ENCODE measurements around the gene HECW1.

The HECW1 gene

GRCh38 chr7:43385309-43385680, 272.8 kb downstream of the HECW1 start:
- DNase-seq: no peak

DNA sequence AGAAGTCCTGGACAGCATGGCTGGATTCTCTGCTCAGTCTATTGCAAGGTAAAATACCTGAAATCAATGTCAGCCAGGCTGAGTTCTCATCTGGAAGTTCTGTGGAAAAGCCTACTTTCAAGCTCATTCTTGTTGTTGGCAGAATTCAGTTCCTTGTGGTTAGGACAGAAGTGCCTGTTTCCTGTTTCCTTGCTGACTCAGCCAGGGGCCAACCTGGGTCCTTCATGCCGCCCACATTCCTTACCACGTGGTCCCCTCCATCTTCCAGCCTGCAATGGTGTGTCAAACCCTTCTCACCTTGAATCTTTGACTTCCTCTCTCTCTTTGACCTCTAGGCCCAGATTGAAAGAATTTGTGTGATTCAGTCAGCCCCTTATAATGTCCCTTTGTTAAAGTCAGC, 273.4 kb downstream of the HECW1 start:
- no peak for DNase-seq

DNA sequence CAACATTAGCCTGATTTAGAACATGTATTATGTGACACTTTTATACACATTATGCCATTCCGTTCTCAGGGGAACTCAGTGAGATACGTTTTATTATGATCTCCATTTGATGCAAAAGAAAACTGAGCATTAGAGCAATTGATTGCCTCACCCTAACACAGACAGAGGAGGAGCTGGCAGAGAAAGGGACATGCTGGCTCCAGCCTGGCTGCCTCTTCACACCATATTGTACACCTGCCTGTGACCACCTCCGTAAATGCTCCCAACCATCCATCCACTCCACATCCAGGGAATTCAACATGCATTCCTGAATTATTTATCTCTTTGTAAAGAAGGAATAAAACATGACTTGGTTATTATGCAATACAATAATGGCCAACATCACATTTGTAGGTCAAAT, 275.5 kb downstream of the HECW1 start:
- no peak for DNase-seq

- no peak for DNase-seq
Measured at GRCh38 chr7:43390576-43390975, 278.1 kb downstream of the HECW1 start.

DNA sequence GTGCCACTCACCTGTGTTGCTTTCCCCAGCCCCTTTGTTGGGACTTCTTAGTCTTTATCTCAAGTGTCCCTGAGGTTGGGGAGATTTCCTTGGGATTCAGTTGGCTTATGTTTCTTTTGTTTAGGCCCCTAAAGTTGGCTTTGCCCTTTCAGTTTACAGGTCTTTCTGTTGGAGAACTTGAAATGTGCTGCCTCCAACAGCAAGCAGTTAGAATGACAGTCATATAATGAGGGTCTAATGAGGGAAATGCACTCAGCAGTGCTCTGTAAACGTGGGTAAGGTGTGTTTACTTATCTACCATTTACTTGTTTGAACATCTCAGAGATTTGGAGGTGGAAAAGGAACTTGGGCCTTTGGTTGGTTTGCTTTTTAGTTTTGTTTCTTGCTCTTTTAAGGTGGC, 279.1 kb downstream of the HECW1 start:
- no peak for DNase-seq

GRCh38 chr7:43392638-43393330, 280.3 kb downstream of the HECW1 start:
- no peak for DNase-seq

DNA sequence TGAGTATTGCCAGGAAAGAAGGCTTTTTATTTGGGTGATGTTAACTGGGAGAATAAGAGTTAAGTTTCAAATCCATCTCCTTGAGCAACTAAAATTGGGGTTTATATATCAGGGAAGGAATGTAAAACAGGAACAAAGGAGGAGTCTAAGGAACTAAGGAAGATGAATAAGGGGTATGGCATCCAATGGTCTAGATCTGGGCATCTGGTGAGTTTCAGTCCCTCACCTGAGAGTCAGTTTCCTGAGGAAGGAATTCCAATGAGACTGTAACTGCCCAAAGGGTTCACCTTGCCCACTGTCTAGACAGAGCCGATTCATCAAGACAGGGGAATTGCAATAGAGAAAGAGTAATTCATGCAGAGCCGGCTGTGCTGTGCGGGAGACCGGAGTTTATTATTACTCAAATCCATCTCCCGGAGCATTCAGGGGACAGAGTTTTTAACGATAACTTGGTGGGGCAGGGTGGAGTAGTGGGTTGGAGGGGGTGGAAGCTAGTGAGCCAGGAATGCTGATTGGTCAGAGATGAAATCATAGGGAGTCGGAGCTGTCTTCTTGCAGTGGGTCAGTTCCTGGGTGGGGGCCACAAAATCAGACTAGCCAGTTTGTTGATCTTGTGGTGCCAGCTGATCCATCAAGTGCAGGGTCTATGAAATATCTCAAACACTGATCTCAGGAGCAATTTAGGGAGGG, 282.1 kb downstream of the HECW1 start:
- DNase-seq: no peak

- no peak for DNase-seq
Measured at GRCh38 chr7:43395351-43395750, 282.9 kb downstream of the HECW1 start.

DNA sequence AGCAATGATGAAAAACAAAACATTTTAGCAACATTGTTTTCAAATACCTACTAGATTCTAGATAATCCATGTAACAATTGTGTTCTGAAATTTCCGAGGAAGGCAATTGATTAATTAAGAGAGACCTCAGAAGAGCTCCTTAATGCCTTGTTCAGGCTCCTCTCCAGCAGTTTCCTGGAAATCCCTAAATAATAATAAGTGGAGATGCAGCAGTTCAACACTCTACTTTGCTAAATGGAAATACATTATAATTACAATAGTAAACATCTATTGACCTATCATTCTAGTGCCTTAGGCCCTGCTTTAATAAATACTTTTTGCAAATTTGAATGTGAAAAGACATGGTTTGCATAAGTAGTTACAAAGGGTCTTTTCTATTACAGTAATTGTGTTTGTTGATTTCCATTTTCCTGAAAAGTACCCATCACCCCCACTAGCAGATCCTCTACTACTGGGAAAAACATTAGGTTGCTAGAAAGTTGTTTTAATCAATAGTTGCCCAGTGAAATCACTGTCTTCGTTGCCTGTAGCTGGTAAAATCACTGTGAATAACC, 283.8 kb downstream of the HECW1 start:
- DNase-seq: no peak

DNA sequence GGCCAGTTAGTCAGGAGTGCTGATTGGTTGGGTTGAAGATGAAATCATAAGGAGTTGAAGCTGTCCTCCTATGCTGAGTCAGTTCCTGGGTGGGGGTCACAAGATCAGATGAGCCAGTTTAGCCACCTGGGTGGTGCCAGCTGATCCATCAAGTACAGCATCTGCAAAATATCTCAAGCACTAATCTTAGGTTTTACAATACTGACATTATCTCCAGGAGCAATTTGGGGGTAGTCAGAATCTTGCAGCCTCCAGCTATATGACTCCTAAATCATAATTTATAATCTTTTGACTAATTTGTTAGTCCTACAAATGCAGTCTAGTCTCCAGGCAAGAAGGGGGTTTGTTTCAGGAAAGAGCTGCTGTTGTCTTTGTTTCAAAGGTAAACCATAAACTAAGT, 286.4 kb downstream of the HECW1 start:
- no peak for DNase-seq

DNA sequence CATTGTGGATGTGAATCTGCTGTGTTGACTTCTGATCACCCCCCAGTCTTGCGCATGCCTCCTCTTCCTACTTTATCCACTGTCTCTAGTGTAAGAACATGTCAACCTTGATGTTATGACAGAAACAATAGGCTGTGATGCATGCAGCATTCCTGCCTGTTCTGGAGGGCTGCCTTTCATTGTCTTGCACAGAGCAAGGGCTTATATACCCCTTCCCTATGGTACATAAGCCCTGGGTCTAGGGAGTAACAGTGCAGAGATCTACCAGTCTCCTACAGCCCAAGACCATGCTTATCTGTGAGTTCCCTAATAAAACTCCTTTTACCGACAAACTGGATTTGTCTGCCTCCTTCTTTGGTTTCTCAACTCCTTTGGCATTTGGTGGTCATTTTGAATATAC, 293.5 kb downstream of the HECW1 start:
- DNase-seq: no peak

- no peak for DNase-seq
Measured at GRCh38 chr7:43406961-43407360, 294.5 kb downstream of the HECW1 start.

DNA sequence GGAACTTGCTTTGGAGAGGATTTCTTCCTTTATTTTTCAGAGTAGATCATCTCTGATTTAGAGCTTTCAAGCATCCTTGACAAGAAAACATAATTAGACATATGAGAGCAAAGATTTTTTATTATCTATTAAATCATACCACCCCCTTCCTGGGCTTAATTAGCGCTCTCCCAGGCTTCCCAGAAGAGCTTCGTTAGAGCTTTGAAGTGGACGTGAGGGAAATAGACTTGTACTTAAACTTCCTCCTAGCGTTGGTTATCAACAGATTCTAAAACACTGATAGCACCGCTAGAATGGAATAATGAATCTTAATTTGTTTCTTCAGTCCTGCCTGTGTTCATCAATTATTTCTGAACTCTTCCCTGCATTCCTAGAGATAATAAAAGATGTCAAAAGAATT, 296.5 kb downstream of the HECW1 start:
- no peak for DNase-seq

GRCh38 chr7:43417455-43417854, 305.0 kb downstream of the HECW1 start:
- DNase-seq: no peak

DNA sequence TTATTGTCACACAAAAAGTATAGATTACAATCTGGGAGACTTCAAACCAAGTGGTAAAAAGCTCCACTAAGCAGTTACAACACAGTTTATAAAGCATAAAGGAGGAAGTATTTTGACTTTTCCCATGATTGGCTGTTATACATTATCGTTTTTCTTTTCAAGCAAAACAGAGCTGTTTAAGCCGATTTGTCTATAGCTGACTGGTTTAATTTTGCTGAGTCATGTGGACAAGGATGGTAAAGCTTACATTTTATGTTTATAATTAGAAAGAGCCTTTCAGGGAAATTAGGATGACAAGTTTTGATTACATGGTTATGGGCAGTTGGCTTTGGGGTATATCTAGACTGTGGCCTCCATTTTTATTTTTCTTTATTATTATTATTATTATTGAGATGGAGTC, 318.0 kb downstream of the HECW1 start:
- no peak for DNase-seq

GRCh38 chr7:43431020-43431595, 318.7 kb downstream of the HECW1 start:
- no peak for DNase-seq

- DNase-seq: no peak
Measured at GRCh38 chr7:43433639-43434038, 321.2 kb downstream of the HECW1 start.

- no peak for DNase-seq
Measured at GRCh38 chr7:43437001-43437400, 324.6 kb downstream of the HECW1 start.

GRCh38 chr7:43438897-43439479, 326.5 kb downstream of the HECW1 start:
- DNase-seq: no peak

GRCh38 chr7:43439631-43440401, 327.4 kb downstream of the HECW1 start:
- peak; percentile 59 for DNase-seq

DNA sequence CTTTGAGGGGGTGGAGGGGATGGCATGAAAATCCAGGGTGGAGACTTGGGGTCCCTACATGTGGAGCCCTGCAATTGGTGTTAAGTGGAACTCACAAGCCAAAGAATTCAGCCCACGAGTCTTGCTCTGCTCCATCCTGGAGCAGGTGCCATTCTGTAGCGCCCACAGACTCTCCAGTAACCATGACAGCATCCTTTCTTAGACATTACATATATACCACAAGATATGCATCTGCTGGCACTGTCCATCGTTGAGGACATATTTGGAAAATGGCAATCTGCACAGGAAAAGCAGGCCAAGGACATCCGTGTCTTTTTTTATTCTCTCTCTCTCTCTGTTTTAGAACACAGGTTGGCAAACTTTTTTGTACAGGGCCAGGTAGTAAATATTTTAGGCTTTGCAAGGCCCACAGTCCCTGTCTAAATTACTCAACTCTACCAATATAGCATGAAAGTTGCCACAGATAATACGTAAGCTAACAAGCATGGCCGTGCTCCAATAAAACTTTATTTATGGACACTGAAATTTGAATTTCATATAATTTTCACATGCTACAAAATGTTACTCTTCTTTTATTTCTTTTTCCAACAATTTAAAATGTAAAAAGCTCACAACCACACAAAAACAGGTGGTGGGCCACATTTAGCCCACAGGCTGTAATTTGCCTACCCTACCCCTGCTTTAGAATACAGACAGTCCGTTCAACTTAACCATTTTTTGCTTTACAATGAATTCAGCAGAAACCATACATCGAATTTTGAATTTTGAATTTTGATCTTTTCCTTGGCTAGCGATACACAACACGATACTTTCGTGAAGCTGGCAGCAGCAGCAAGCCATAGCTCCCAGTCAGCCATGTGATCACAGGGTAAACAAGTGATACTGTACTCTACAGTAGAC, 329.0 kb downstream of the HECW1 start:
- DNase-seq: no peak

- peak; percentile 14 for DNase-seq
Measured at GRCh38 chr7:43443381-43443780, 330.9 kb downstream of the HECW1 start.

Data from eye (tissue), 1 donor.